Vagina (tissue), 2 donors: ENCODE measurements around the gene PPP1R13B. TPM values are rescaled to one million over a fixed set of nuclear protein-coding genes. Genes with fewer than 3 reads are reported as not detected.

Source experiments
- DNase-seq, 2 donors: peaks; one replicate each; pipeline ENCODE4 v3.0.0-alpha.2; 2017; ENCODE audit errors: extremely low spot score in 2 of 2
- H3K27ac ChIP-seq: fragments of 200-600 bp; sonication (generic); one replicate; pipeline ENCODE4 v1.5.1; 2019
- H3K27me3 ChIP-seq: fragments of 200-600 bp; sonication (generic); one replicate; pipeline ENCODE4 v1.5.1; 2019
- H3K36me3 ChIP-seq, 2 donors: fragments of 200-600 bp; sonication (generic); one replicate each; pipeline ENCODE4 v1.5.1; 2017 to 2019
- H3K4me1 ChIP-seq: fragments of 200-600 bp; sonication (generic); one replicate; pipeline ENCODE4 v1.5.1; 2019
- H3K4me3 ChIP-seq, 2 donors: fragments of 200-600 bp; sonication (generic); 1 replicate in 1 of 2; 2 replicates in 1 of 2; pipeline ENCODE4 v1.5.1; 2016 to 2019
- H3K9me3 ChIP-seq: fragments of 200-600 bp; sonication (generic); one replicate; pipeline ENCODE4 v1.5.1; 2019
- POLR2A ChIP-seq, 2 donors: fragments of 450-650 bp; IDR thresholded peaks; one replicate each; pipeline ENCODE4 v1.6.1; 2017; ENCODE audit warnings: antibody characterized with exemption in 2 of 2, mild to moderate bottlenecking in 2 of 2, moderate library complexity in 2 of 2
- POLR2AphosphoS5 ChIP-seq, 2 donors: sonication (generic); formaldehyde crosslinking; IDR thresholded peaks; one replicate each; pipeline ENCODE4 v1.9.0; 2017; ENCODE audit warnings: antibody characterized with exemption in 2 of 2, mild to moderate bottlenecking in 2 of 2, low read depth in 1 of 2; ENCODE audit not compliant: insufficient read depth in 1 of 2
- intact Hi-C: fragments of 100-400 bp; cut with DNase I; formaldehyde crosslinking; loops from one replicate; pipeline ENCODE4 v1.15.1; 2023
- total RNA-seq: library from RNA; depleted of rRNA; stranded (reverse); fragments of >200 nt; gene quantifications from one replicate; pipeline ENCODE4 v1.2.3, GENCODE V29; 2016
- TF ChIP-seq, protein P1 (sequence below), 3 experiments: fragments of 450-650 bp in 2 of 3; fragments of 200-600 bp in 1 of 3; sonication (generic) in 1 of 3; IDR thresholded peaks; one replicate each; pipeline ENCODE4 v1.5.1; 2017 to 2019; ENCODE audit warnings: antibody characterized with exemption in 3 of 3, mild to moderate bottlenecking in 2 of 3, moderate library complexity in 2 of 3

The PPP1R13B gene
- total RNA-seq, 1 donor from 2014 or later, result 34.1 TPM

DNA sequence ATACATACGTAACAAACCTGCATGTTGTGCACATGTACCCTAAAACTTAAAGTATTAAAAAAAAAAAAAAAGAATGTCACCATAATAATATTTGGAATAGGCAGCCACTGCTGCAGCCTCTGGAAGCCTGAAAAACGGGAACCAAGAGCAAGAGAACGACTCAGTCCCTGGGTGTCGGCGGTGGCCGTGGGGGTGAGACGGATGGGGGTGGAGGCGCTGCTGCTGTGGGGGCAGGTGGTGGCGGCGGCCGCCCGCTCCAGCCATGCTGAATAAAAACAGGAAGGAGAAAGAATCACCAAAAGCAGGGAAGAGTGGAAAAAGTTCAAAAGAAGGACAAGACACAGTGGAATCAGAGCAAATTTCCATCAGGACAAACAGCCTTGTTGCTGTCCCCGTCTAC, 84.8 kb downstream of the PPP1R13B start:
- TF ChIP-seq POLR2A (IDR thresholded peaks at IDR 0.05) (no peak), POLR2AphosphoS5 (IDR thresholded peaks at IDR 0.05; ENCODE audit: insufficient read depth in 1 of 2, low read depth in 1 of 2) (no peak)
- TF ChIP-seq, protein P1, sequence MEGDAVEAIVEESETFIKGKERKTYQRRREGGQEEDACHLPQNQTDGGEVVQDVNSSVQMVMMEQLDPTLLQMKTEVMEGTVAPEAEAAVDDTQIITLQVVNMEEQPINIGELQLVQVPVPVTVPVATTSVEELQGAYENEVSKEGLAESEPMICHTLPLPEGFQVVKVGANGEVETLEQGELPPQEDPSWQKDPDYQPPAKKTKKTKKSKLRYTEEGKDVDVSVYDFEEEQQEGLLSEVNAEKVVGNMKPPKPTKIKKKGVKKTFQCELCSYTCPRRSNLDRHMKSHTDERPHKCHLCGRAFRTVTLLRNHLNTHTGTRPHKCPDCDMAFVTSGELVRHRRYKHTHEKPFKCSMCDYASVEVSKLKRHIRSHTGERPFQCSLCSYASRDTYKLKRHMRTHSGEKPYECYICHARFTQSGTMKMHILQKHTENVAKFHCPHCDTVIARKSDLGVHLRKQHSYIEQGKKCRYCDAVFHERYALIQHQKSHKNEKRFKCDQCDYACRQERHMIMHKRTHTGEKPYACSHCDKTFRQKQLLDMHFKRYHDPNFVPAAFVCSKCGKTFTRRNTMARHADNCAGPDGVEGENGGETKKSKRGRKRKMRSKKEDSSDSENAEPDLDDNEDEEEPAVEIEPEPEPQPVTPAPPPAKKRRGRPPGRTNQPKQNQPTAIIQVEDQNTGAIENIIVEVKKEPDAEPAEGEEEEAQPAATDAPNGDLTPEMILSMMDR (IDR thresholded peaks at IDR 0.05), result no peak
- Histone ChIP-seq H3K36me3 (peaks cover 0 to 3% of the 10 kb centered on the region in 2 donors), H3K4me3 (no peak overlapping the region), H3K27ac (no peak overlapping the region), H3K27me3 (no peaks in the 10 kb centered on the region), H3K4me1 (no peaks in the 10 kb centered on the region), H3K9me3 (no peaks in the 10 kb centered on the region)
- intact Hi-C loops, result no loop called here
- DNase-seq, result no peak

DNA sequence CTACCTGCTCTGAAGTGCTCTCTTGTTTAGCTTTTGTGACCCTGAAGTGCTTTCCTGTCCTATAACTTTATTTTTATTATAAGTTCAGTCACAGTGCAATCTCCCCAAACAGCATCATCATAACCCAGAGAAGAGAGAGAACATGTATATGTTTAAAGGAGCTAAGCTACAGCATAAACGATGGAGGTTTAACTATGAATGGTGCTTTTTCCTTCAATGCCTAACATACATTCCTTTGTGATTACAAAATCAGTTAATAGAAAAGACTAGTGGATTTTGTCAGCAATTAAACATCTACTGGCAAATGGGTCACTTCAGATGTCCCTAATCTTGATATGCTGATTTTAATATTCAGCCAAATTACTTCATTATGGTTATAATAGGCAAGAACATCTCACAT, 85.3 kb downstream of the PPP1R13B start:
- TF ChIP-seq POLR2AphosphoS5 (IDR thresholded peaks at IDR 0.05; ENCODE audit: insufficient read depth in 1 of 2, low read depth in 1 of 2) (no peak), POLR2A (IDR thresholded peaks at IDR 0.05) (no peak)
- TF ChIP-seq, protein P1 (IDR thresholded peaks at IDR 0.05), result no peak
- no peaks in the 10 kb centered on the region for H3K9me3 ChIP-seq
- peaks cover 0 to 3% of the 10 kb centered on the region in 2 donors for H3K36me3 ChIP-seq
- no peaks in the 10 kb centered on the region for H3K27me3 ChIP-seq
- no peaks in the 10 kb centered on the region for H3K4me1 ChIP-seq
- intact Hi-C loops, result no loop called here
- no peak overlapping the region for H3K27ac ChIP-seq
- no peak for DNase-seq
- H3K4me3 ChIP-seq, result no peak overlapping the region

DNA sequence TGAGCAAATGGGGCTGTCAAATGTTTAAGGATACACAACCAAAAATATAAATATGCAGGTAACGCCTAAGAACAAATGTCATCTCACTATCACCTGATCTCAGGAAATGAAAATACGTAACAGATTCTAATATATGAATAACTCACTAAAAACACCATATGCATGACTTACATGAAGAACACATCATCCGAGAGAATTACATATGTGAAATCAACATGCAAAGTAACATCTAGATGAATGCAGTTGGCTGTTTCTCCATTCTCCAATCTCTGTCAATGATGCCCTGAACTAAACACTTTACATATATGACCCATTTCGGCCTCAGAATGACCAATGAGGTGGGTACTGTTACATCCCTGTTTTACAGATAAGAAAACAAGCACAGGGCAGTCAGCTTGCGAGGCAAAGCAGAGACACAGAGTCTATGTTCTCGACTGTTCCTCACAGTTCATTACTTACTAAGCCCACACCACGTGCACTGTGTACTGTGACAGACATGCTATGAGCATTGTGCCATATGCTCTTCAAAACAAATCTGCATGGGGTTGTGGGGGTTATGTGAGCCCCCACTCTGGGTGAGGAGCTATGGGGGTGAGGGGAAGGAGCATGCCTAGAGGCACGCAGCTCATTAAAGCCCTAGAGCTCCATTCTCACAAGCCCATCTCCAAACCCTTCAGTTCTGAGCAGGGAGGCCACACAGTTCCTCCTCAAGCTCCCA, 89.2 kb downstream of the PPP1R13B start:
- intact Hi-C loops, result no loop called here
- H3K36me3 ChIP-seq, result no peaks in the 10 kb centered on the region
- H3K4me1 ChIP-seq, result no peaks in the 10 kb centered on the region
- TF ChIP-seq POLR2AphosphoS5 (IDR thresholded peaks at IDR 0.05; ENCODE audit: insufficient read depth in 1 of 2, low read depth in 1 of 2) (no peak), POLR2A (IDR thresholded peaks at IDR 0.05) (no peak)
- TF ChIP-seq, protein P1 (IDR thresholded peaks at IDR 0.05), result no peak
- H3K4me3 ChIP-seq, result no peak overlapping the region
- no peaks in the 10 kb centered on the region for H3K27me3 ChIP-seq
- no peaks in the 10 kb centered on the region for H3K9me3 ChIP-seq
- DNase-seq, result no peak
- no peak overlapping the region for H3K27ac ChIP-seq

DNA sequence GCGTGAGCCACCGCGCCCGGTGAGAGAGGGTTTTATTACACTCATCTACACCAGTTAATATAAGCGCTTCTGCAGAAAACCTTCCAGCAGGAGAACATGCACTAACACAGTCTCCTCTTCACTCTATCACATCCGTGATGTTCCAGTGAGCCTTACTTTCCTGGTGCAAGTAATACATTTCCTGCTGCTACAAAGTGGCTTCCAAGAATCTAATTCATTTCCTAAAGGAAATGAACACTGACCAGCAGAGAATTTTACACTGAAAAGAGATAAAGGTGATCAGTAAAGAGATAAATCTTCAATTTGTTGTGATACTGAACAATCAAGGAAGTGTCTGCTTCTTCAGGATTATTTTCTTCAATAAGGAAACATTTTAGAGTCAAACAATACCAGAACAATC, 92.3 kb downstream of the PPP1R13B start:
- no peaks in the 10 kb centered on the region for H3K4me1 ChIP-seq
- no peak overlapping the region for H3K27ac ChIP-seq
- no peaks in the 10 kb centered on the region for H3K27me3 ChIP-seq
- no peaks in the 10 kb centered on the region for H3K9me3 ChIP-seq
- intact Hi-C loops, result no loop called here
- peaks cover 0 to 6% of the 10 kb centered on the region in 2 donors for H3K36me3 ChIP-seq
- TF ChIP-seq, protein P1 (IDR thresholded peaks at IDR 0.05), result no peak
- TF ChIP-seq POLR2A (IDR thresholded peaks at IDR 0.05) (no peak), POLR2AphosphoS5 (IDR thresholded peaks at IDR 0.05; ENCODE audit: insufficient read depth in 1 of 2, low read depth in 1 of 2) (no peak)
- no peak for DNase-seq
- no peak overlapping the region for H3K4me3 ChIP-seq

DNA sequence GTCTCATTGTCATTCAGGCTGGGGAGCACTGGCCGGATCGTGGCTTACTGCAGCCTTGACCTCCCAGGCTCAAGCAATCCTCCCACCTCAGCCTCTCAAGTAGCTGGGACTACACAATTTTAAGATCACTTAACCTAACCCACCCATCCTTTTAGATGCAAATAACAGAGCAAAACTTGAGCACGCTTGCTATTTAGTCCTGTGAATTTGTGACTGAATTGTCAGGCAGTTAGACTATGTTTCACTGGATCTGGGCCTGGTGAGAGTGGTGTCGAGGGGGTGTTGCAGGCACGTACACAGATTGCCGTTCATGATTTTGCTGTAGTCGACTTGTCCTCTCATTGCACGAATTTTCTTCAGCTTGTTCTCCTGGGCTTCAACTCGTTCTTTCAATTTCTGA, 93.6 kb downstream of the PPP1R13B start:
- TF ChIP-seq, protein P1 (IDR thresholded peaks at IDR 0.05), result no peak
- TF ChIP-seq POLR2AphosphoS5 (IDR thresholded peaks at IDR 0.05; ENCODE audit: insufficient read depth in 1 of 2, low read depth in 1 of 2), result no peak
- TF ChIP-seq POLR2A (IDR thresholded peaks at IDR 0.05), result no peak
- H3K27me3 ChIP-seq, result no peaks in the 10 kb centered on the region
- H3K36me3 ChIP-seq, result peaks cover 0 to 6% of the 10 kb centered on the region in 2 donors
- no peak overlapping the region for H3K27ac ChIP-seq
- no peaks in the 10 kb centered on the region for H3K4me1 ChIP-seq
- no peak for DNase-seq
- H3K9me3 ChIP-seq, result no peaks in the 10 kb centered on the region
- no peak overlapping the region for H3K4me3 ChIP-seq
- intact Hi-C loops, result no loop called here
